ENCODE data around the gene RELCH.

RELCH gene

GRCh38 chr18:62336618-62337017 is 149.6 kb downstream of the RELCH start:
- DNase-seq (ENCODE audit: low read depth in 3 of 3, low spot score in 1 of 3), result no peak

DNA sequence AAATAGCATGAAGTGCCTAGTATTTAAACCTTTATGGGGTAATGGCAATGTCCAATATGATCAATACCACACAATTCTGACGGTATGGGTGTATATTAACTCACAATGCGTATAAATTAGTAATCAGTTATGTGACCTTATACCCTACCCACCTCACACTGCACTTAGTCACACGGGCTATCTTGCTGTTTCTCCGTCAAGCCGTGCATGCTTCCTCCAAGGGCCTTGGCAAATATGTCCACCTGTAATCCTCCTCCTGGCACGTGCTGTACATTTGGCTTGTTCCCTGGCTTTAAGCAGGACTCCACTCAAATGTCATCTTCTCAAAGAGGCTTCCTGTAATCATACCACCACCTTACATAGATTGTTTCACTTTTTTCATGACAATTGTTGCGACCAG is 150.3 kb downstream of the RELCH start:
- DNase-seq (ENCODE audit: low read depth in 3 of 3, low spot score in 1 of 3), result no peak

GRCh38 chr18:62338446-62339105 is 151.5 kb downstream of the RELCH start:
- no peak for DNase-seq (ENCODE audit: low read depth in 3 of 3, low spot score in 1 of 3)

- no peak for DNase-seq (ENCODE audit: low read depth in 3 of 3, low spot score in 1 of 3)
Measured at GRCh38 chr18:62339106-62339988, 152.3 kb downstream of the RELCH start.

GRCh38 chr18:62340996-62341395 is 153.9 kb downstream of the RELCH start:
- DNase-seq (ENCODE audit: low read depth in 3 of 3, low spot score in 1 of 3), result no peak

GRCh38 chr18:62341473-62341872 is 154.4 kb downstream of the RELCH start:
- no peak for DNase-seq (ENCODE audit: low read depth in 3 of 3, low spot score in 1 of 3)

DNA sequence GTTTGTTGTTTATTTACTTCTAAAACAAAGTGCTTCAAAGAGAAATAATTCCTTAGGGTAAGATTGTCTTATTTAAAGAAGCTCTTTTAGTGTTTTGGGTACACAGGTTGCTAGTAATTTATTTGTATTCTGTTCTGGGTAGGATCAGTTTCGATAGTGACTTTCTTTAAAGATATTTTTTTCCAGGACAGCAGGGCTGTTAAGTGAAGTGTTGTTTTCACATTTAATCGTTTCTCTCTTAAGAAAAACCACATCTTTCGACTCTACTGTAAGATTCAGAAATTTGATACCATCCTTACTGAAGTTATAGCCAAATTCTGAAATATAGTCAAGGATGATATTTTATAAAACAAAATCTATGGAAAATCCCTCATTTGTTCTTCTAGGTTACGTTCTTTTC is 155.8 kb downstream of the RELCH start:
- no peak for DNase-seq (ENCODE audit: low read depth in 3 of 3, low spot score in 1 of 3)

DNA sequence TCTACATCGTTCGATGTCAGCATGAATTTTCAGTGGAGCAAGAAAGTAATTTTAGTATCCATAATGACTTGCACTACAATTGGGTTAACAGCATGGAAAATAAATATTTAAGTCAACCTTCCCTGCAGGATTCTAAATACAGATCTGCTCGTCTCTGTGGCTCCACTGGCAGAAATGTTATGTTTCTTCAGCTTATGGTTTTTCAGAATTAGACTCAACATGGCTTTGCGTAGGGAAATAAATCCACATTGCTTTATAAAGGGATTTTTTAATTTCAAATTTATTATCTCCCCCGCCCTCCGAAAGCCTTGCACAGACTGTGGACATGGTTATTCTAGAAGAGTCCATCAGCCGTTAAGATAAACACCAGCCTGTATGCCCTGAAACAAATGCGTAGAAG is 156.3 kb downstream of the RELCH start:
- DNase-seq (ENCODE audit: low read depth in 3 of 3, low spot score in 1 of 3), result no peak

DNA sequence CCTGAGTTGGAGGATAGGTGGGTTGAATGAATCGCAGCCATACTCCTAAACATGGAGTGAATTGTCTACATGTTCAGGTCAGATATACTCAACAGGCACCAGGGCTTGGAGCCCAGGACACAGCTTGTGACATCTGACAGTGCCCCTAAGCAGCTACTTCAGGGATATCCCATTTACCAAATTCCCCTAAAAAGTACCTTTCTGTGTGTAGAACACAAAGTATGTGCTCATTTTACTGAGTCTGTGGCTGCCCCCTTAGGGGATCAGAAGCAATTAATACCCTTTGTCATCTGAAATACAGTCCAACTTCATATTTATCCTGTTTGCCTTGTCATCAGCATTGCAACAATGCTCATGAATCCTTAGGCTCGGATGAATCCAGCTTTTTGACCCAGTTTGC is 158.9 kb downstream of the RELCH start:
- no peak for DNase-seq (ENCODE audit: low read depth in 3 of 3, low spot score in 1 of 3)

- DNase-seq (ENCODE audit: low read depth in 3 of 3, low spot score in 1 of 3), result no peak
Measured at GRCh38 chr18:62346333-62347088, 159.5 kb downstream of the RELCH start.

DNA sequence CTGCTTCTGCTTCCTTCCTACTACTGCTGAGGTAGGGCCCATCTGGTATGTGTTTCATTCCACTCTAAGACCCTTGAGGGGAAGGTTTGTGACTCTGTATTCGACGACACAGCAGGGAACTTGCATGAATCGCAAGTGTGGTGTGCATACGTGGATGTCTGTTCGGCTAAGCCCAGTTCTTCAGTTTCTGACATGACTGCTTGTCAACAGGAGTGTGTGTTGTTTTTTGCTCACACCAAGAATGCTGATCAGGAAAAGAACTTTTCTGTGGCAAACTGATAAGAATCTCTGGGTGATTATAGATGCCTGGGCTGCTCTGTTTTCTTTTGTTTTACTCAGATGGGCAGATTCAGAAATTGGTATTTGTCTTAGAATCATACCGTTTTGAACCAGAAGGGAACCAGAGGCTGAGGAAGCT is 160.0 kb downstream of the RELCH start:
- DNase-seq (ENCODE audit: low read depth in 3 of 3, low spot score in 1 of 3), result no peak

GRCh38 chr18:62348474-62348873 is 161.4 kb downstream of the RELCH start:
- no peak for DNase-seq (ENCODE audit: low read depth in 3 of 3, low spot score in 1 of 3)

DNA sequence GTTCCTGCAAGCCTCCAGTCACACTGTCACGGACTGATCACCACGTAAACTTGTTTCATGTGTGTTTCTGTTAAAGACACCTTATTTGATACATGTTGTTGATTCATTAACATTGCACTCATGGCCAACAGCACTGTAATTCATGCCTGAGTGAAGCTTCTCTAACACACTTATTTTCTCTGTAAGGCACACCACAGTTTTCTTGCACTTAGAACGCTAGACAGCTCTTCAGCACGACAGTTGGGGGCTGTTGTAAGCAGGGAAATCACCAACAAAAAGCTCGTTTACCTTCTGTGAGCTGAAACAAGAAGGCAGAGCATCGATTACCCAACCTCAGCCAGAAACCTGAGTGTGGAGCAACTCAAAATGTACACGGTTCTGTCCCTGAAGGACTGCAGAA is 166.1 kb downstream of the RELCH start:
- DNase-seq (ENCODE audit: low read depth in 3 of 3, low spot score in 1 of 3), result no peak

DNA sequence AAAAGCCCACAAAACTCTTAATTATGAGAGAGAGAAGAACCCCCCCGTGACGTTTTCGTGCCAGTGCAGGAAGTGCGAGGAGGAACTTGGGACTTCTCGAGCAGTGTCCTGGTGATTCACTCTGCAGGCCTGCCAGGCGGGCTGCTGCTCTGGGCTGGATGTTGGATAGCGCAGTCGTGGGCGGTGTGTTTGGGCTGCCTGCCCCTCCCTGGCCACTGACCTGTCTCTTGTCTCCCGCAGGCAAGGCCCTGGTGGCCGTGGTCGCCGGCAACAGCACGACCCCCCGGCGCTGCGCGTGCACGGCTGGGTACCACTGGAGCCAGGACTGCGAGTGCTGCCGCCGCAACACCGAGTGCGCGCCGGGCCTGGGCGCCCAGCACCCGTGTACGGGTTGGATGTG is 167.1 kb downstream of the RELCH start:
- no peak for DNase-seq (ENCODE audit: low read depth in 3 of 3, low spot score in 1 of 3)

GRCh38 chr18:62357079-62357719 is 170.1 kb downstream of the RELCH start:
- no peak for DNase-seq (ENCODE audit: low read depth in 3 of 3, low spot score in 1 of 3)
